Renal pelvis (tissue), 4 donors: ENCODE results near the gene STX2. TPM values are rescaled to one million over a fixed set of nuclear protein-coding genes. Genes with fewer than 3 reads are reported as not detected.
"Not testable (repeated sequence)": the region's sequence is repeated elsewhere in the genome, so short reads cannot be mapped to it uniquely, and the experiment has no call there.

Experiments used
- DNase-seq: peaks from one replicate; pipeline ENCODE4 v3.0.0-alpha.2; 2013
- polyA plus RNA-seq, 3 donors: library from polyadenylated mRNA; unstranded; fragments of 120-200 nt; gene quantifications; one replicate each; pipeline ENCODE4 v1.2.1, GENCODE V29; 2013; ENCODE audit not compliant: insufficient read length in 3 of 3

STX2 gene
- polyA plus RNA-seq, 3 donors: 21.2 to 38.7 (median 28.0) TPM

DNA sequence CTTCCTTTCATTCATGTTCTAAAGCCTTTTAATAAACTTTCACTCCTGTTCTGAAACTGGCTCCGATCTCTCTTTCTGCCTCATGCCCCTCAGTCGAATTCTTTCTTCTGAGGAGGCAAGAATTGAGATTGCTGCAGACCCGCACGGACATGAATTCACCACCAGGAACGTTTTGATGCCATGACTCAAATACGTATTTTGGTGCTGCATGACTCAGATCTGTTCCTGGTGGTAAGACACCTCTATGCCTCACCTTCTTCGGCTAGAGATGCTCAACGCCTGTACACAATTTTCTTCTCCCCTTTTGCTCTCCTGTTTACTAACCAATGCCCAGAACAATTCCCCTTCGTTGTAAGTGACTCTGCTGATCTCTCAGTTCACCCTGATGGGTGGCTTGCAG, 70.9 kb downstream of the STX2 start:
- DNase-seq: no peak

DNA sequence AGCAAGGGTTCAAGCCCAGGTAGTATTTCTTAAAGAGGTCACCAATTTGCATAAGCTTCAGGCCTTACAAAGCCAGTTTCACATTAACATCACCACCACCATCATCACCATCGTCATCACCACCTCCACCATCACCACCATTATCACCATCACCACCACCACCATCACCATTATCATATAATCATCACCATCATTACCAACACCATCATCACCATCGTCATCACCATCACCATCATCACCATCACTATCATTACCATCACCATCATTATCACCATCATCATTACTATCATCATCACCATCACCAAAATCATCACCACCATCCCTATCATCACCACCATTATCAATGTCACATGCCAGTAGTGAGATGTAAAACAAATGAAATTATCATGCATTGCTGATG, 72.6 kb downstream of the STX2 start:
- no peak for DNase-seq

GRCh38 chr12:130765186-130765659, 73.8 kb downstream of the STX2 start:
- no peak for DNase-seq

- DNase-seq: no peak
Measured at GRCh38 chr12:130764475-130765185, 74.4 kb downstream of the STX2 start.

DNA sequence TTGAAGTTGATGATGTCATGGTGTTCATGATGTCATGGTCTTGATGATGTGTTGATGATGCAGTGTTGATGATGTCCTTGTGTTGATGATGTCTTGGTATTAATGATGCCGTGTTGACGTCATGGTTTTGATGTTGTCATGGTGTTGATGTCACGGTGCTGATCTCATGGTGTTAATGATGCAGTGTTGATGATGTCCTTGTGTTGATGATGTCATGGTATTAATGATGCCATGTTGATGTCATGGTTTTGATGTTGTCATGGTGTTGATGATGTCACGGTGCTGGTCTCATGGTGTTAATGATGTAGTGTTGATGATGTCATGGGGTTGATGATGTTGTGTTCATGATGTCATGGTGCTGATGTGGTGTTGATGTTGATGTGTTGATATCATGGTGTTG, 75.0 kb downstream of the STX2 start:
- no peak for DNase-seq

GRCh38 chr12:130762319-130762675, 76.8 kb downstream of the STX2 start:
- DNase-seq: no peak

- peak; percentile 37 for DNase-seq
Measured at GRCh38 chr12:130761537-130762318, 77.3 kb downstream of the STX2 start.

GRCh38 chr12:130754234-130754901, 84.7 kb downstream of the STX2 start:
- DNase-seq: no peak

DNA sequence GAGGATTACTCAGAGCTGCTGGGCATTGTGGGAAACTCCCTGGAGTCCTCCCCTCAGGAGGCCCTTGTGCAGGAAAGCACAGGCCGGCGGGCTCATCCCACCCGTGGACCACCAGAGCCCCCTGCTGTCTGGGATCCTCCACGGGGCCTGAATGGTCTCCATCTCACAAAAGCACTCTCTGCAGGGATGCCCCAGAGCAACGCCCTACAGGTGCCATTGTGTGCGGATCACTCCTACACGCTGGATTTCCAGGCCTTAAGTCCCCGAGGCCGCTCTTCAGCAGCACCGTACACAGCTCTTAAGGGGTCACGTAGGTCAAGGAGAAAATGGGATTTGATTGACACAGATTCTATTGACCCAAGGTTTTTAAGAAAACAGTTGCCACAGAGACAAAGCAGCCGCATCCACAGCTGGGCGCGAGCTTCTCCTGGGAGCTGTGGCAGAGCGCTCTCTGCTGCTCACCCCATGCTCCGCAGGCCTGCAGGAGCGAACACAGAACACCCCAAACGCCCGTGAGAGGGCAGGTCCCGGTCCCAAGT, 86.3 kb downstream of the STX2 start:
- DNase-seq: no peak

- not testable (repeated sequence) for DNase-seq
Measured at GRCh38 chr12:130752037-130752436, 87.0 kb downstream of the STX2 start.

GRCh38 chr12:130748786-130749185, 90.3 kb downstream of the STX2 start:
- no peak for DNase-seq

- peak; percentile 76 for DNase-seq
Measured at GRCh38 chr12:130747867-130748740, 90.9 kb downstream of the STX2 start.

GRCh38 chr12:130746546-130746945, 92.5 kb downstream of the STX2 start:
- no peak for DNase-seq

GRCh38 chr12:130745921-130746320, 93.1 kb downstream of the STX2 start:
- no peak for DNase-seq

DNA sequence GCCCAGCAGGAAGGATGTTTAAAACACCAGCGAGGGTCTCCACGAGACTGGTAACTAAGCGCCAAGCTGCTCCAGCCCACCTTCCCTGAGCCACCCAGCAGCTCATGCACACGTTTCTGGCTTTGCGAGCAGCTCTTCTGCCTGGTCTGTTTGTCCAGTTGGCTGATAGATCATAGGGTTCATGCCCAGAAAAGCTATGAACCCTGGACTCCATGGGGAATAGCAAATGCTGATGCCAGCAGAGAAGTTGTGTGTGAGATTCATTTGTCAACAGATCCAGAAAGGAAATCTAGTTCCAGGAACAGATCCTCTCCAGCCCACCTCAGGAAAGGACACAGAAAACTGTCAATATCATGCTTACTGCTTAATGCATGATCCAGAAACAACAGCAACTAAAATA, 94.8 kb downstream of the STX2 start:
- DNase-seq: no peak

DNA sequence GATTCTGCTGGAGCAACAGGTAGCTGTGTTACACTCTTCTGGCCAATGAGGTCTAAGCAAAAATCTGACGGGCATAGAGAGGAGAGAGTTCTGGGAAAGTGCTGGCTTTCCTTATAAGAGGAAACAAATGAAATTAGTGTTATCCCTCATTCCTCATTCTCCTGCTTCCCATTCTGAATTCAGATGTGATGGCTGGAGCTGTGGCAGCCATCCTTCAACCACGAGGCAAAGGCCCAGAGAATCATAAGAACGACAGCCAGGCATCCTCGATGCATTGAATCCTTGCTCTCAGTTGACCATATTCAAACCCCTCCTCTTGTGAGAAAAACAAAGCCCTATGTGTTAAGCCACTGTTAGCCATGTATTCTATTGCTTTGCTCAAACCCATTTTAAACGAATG, 95.4 kb downstream of the STX2 start:
- no peak for DNase-seq

- DNase-seq: no peak
Measured at GRCh38 chr12:130743176-130743575, 95.9 kb downstream of the STX2 start.

GRCh38 chr12:130742716-130743115, 96.3 kb downstream of the STX2 start:
- DNase-seq: no peak

DNA sequence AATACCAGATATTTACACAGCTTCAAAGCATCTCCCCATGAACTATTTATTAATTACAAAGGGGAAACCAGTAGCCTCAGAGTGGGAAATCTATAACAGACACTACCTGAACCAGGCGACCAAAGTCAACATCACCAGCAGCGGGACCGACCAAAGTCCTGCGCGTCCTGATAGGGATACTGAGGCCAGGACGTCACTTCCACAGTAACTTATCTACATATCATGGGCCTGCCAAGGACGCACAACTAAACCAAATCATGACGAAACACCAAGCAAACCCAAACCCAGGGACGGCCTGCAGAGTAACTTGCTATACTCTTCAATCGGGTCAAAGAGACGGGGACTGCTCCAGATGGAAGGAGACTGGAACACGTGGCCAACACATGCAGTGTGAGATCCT, 96.9 kb downstream of the STX2 start:
- DNase-seq: no peak
